Measurements from ENCODE around the gene AP2A2.

DNA sequence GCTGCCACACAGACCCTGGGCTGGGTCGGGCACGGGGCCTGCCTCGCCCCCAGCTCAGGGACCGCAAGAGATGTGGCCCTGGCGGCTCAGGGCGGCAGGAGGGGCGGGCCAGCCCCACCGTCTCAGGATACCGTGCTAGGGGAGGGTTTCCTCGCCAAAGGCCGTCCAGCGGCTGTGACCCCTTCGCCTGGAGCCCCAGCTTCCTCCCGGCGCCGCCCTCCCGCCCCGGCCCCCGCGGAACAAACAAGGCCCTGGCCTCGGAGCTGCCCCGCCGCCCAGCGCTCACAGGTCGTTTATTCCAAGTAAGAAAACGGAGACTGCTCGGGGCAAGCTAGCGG lies 543 bp upstream of the AP2A2 start:
- no peak for TF ChIP-seq POLR2A (IDR thresholded peaks at IDR 0.05)
- TF ChIP-seq, protein P1, sequence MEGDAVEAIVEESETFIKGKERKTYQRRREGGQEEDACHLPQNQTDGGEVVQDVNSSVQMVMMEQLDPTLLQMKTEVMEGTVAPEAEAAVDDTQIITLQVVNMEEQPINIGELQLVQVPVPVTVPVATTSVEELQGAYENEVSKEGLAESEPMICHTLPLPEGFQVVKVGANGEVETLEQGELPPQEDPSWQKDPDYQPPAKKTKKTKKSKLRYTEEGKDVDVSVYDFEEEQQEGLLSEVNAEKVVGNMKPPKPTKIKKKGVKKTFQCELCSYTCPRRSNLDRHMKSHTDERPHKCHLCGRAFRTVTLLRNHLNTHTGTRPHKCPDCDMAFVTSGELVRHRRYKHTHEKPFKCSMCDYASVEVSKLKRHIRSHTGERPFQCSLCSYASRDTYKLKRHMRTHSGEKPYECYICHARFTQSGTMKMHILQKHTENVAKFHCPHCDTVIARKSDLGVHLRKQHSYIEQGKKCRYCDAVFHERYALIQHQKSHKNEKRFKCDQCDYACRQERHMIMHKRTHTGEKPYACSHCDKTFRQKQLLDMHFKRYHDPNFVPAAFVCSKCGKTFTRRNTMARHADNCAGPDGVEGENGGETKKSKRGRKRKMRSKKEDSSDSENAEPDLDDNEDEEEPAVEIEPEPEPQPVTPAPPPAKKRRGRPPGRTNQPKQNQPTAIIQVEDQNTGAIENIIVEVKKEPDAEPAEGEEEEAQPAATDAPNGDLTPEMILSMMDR (IDR thresholded peaks at IDR 0.05), result no peak

All from breast epithelium (tissue), 3 donors.